ENCODE results near the gene PHACTR1.
A peak's percentile ranks its signal among the peaks of the same experiment; 100 is the strongest.

DNA sequence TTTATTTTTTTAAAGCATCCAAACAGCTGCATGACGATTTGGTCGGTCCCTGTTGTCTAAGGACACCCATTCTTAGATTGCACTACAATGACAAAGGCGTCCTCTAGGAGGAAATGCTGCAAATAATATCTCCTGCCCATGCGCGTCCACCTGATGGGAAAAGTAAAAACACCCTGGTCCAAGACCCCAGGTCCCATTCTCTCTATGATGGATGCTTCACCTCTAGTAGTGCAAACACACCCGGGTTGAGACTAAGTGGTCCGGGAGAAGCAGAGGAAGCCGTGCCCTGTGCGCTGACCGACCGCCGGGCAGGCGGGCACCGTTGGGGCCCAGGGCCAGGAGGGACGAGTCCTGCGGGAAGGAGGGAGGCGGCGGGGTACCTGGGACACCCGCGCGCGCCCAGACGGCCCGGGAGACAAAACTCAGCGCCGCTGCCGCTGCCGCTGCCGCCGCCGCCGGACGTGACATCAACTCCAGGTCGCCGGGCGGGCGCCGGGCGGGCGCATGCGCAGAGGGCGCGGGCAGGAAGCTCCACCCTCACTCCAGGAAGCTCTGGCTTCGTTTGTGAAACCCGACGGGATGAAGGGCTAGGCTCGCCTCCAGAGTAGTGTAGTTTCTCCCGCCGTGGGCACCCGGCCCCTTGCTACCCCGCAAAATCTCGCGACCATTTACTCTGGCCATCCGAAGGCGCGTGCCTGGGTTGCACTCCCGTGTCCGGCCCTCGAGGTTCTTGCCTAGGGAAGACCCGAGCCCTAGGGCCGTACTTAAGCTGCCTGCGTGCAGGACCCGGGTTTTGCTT is 611.7 kb downstream of the PHACTR1 start, which contains the start of gene TBC1D7:
- TF ChIP-seq, protein P1, sequence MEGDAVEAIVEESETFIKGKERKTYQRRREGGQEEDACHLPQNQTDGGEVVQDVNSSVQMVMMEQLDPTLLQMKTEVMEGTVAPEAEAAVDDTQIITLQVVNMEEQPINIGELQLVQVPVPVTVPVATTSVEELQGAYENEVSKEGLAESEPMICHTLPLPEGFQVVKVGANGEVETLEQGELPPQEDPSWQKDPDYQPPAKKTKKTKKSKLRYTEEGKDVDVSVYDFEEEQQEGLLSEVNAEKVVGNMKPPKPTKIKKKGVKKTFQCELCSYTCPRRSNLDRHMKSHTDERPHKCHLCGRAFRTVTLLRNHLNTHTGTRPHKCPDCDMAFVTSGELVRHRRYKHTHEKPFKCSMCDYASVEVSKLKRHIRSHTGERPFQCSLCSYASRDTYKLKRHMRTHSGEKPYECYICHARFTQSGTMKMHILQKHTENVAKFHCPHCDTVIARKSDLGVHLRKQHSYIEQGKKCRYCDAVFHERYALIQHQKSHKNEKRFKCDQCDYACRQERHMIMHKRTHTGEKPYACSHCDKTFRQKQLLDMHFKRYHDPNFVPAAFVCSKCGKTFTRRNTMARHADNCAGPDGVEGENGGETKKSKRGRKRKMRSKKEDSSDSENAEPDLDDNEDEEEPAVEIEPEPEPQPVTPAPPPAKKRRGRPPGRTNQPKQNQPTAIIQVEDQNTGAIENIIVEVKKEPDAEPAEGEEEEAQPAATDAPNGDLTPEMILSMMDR (conservative IDR thresholded peaks at IDR 0.05; ENCODE audit: low read depth, low read length): 0 out of 2 replicates have a peak, but pooled peaks have one; percentile 10
- no peak for TF ChIP-seq EZH2 (IDR thresholded peaks at IDR 0.05; ENCODE audit: borderline replicate concordance, low read depth, low read length, poor library complexity, severe bottlenecking)
